Activated CD4-positive, alpha-beta T cell treated with anti-CD3 and anti-CD28 coated beads for 36 hours (primary cell): ENCODE data around the gene DEF6. TPM values are rescaled to one million over a fixed set of nuclear protein-coding genes. Genes with fewer than 3 reads are reported as not detected.

Experiments
- total RNA-seq, 2 experiments: library from RNA; stranded (reverse); gene quantifications; one replicate each; pipeline ENCODE4 v1.2.3, GENCODE V29; 2021

The DEF6 gene
- total RNA-seq, 2 experiments from 2014 or later = 74.1 to 86.6 TPM

Other genes with a start within 250 kb of the DEF6 start
- gene TCP11, start 156.5 kb upstream of the DEF6 start, total RNA-seq = not detected
- gene SCUBE3, start 83.9 kb upstream of the DEF6 start, total RNA-seq = not detected
- gene ZNF76, start 38.1 kb upstream of the DEF6 start, total RNA-seq = 10 to 100 TPM; 35.2 to 40.1 TPM
- gene PPARD, start 44.7 kb downstream of the DEF6 start, total RNA-seq = 10 to 100 TPM; 16.5 to 19.2 TPM
- gene FANCE, start 154.5 kb downstream of the DEF6 start, total RNA-seq = 10 to 100 TPM; 14.3 to 14.8 TPM
- gene RPL10A, start 170.6 kb downstream of the DEF6 start, total RNA-seq = 1,000 to 10,000 TPM; 1,952 to 2,334 TPM
- 1 to 10 TPM; 1.4 to 1.5 TPM for gene TEAD3, start 199.3 kb downstream of the DEF6 start, total RNA-seq
- gene TULP1, start 215.1 kb downstream of the DEF6 start, total RNA-seq = not detected